GDM1 (cell line): ENCODE results near the gene ARAP1.

Experiments
- DNase-seq: peaks from one replicate; lab custom pipeline; 2025; lab: John Stamatoyannopoulos, UW

Gene ARAP1

DNA sequence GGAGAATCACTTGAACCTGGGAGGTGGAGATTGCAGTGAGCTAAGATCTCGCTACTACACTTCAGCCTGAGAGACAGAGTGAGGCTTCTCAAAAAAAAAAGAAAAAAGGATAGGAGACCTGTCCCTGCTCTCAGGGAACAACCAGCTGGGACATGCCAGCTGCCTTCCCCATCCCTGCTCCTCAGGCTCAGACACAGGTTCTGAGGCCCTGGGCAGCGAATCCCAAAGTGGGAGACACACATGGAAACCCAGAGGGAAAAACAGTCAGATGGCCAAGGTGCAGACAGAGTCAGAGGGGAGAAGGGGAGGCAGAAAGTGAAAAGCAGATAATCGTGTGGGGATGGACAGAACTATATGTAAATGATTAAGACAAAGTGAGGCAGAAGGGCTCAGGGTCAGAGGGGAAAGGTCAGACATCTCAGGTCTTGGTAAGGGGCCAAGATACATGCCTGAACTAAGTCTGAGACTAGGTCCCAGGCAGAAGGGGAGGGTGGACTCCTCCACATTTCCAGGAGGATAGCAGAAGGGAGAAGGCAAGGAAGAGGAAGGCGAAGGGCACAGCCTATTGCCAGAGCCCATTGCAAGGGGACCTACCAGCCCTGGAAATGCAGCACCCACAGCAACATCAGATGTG, 27.4 kb upstream of the ARAP1 start:
- no peak for DNase-seq

GRCh38 chr11:72778535-72779494, 26.6 kb upstream of the ARAP1 start:
- no peak for DNase-seq

DNA sequence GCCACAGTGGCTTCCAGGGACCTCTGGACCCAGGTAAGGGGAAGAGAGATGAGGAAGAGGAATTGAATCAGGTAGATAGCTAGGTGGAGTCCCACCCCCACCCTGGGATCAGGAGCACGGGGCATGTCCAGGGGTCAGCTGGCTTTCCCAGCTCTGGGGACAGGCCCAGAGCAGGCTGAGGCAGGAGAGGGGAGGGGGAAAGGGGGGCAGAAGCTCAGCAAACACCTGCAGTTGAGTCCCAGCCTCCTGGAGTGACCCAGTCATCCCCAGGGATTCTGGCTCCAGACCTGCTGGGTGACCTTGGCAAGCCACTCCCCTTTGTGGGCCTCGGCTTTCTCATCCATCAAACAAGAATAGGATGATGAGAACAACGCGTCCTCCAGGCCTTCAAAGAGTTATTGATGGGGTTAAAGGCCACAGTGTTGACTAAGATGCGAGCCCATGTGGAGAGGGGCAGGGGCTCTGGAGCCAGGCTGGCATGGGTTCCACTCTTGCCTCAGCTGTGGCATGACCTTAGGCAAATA, 25.6 kb upstream of the ARAP1 start:
- DNase-seq, result no peak

- no peak for DNase-seq
Observed at GRCh38 chr11:72776844-72777754, 24.9 kb upstream of the ARAP1 start.

DNA sequence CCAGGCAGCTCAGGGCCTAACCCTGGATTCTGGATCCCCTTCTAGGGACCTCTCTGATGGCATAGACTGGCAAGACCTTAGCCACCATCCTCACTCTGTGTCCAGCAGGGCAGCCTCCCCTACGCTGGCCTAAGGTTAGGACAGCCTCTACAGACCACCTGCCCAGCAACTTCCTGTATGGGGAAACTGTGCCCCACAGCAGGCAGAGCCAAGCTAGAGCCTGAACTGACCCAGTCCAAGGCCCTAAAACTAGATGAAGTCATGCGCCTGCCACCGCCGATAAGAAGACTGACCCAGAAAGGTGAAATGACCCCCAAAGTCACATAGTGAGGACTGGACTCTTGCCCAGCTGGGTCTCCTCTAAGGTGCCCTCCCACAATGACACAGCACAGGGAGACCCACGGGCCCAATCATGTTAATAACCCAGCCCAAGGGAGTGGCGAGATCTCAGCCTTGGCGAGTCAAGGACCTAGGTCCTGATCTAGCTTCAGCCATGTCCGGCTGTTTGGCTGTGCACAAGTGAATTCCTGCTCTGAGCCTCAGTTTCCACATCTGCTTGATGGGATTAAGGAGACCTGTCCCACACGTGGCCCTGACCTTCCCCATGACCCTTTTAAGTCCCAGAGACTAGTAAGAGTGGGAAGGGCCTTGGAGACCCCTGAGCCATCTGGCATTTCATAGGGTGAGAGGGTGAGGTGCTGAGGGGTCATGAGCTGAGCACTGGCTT, 24.1 kb upstream of the ARAP1 start:
- DNase-seq, result no peak

DNA sequence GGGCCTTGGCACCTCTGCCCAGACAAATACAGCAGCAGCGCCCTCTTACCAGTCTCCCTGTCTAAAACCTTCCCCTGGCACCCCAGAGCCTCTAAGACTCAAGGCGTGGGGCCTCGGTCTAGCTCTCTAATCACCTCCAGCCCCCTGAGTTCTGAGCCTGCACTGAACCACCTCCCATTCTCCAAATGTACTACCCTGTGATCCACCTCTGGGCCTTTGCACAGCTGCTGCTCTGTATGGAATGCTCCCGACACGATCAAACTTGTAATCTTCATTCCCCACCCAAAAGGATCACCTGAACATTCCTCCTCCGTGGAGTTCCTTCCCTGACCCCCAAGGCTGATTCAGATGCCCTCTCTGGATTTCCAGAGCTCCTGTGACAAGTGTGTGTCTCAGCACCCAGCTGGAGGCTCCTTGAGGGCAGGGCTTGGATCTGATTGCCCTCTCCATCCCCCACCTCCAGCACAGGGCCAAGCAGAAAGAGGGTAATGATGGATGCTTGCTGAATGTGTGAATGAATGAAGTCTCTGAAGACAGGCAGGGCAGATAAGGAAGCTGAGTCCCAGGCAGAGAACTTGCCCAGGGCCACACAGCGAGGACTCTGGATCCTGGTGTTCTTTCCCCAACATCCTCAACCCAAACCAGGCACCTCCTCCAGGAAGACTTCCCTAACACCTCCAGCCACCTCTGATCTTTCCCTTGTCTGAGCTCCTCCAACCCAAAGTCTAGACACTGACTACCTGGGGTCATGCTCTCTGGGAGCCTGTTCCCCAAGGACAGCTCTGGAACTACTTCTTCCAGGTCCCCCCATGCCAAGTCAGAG, 23.3 kb upstream of the ARAP1 start:
- no peak for DNase-seq

DNA sequence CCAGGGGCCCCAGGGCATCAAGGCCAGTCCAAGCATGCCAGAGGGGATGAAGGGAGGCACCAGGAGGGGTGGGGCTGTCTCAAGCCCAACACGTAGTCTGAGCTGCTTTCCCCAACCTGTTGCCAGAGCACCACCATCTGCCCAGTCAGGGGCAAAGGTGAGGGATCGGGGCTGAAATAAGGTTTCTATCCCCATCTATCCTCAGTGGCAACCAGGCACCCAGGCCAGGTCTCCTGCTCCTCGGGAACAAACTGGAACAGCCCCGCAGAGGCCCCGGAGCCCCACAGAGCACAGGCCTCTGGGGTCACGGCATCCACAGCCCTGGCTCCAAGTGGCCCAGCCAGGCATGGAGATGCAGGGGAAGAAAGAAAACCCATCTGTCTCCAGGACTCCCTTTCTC, 22.3 kb upstream of the ARAP1 start:
- no peak for DNase-seq

- DNase-seq, result no peak
Observed at GRCh38 chr11:72773696-72774095, 21.5 kb upstream of the ARAP1 start.

- DNase-seq, result no peak
Observed at GRCh38 chr11:72773291-72773690, 21.1 kb upstream of the ARAP1 start.

DNA sequence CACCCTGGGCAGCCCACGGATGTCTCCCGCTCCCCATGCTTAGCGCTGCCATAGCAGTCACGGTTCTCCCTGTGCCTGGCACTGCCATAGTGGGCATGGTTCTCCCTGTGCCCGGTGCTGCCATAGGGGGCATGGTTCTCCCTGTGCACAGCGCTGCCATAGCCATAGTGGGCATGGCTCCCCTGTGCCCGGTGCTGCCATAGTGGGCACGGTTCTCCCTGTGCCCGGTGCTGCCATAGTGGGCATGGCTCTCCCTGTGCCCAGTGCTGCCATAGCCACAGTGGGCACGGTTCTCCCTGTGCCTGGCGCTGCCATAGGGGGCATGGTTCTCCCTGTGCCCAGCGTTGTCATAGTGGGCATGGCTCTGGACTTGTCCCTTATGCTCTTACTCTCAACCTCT, 19.9 kb upstream of the ARAP1 start:
- DNase-seq, result no peak

GRCh38 chr11:72771507-72771906, 19.3 kb upstream of the ARAP1 start:
- DNase-seq, result no peak

DNA sequence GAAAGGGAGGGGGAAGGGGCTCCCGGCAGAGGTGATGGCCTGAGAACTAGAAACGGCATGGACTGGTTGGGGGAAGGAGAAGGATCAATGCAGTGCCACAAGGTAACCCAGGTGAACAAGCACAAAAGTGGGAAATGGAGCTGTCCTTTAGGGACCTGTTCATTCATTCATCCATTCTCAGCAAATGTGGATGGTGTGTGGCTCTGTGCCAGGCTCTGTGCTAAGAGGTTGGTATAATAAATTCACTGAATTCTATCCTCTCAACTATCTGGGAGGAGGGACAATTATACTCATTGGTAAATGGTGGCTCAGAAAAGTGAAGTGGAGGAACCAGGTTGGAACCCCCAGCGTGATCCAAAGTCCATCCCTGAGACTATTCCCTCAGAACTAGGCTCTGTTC, 18.6 kb upstream of the ARAP1 start:
- no peak for DNase-seq

DNA sequence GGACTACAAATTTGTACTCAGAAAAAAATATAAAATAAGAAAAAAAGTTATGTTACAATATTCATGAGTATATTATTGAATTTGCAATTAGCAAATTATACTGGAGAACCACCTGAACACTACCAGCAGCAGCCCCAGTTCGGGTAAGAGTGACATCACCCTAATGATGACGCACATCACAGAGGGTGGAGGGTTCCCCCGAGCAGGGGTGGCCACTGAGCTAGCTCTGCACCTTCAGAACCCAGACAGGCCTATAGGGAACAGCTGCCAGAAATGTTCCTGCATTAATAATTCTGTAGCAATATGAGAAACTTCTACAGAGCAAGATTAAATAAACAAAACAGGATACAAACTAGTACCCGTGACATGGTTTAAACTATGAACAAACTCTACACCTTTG, 17.5 kb upstream of the ARAP1 start:
- no peak for DNase-seq

- no peak for DNase-seq
Observed at GRCh38 chr11:72768581-72768980, 16.4 kb upstream of the ARAP1 start.

DNA sequence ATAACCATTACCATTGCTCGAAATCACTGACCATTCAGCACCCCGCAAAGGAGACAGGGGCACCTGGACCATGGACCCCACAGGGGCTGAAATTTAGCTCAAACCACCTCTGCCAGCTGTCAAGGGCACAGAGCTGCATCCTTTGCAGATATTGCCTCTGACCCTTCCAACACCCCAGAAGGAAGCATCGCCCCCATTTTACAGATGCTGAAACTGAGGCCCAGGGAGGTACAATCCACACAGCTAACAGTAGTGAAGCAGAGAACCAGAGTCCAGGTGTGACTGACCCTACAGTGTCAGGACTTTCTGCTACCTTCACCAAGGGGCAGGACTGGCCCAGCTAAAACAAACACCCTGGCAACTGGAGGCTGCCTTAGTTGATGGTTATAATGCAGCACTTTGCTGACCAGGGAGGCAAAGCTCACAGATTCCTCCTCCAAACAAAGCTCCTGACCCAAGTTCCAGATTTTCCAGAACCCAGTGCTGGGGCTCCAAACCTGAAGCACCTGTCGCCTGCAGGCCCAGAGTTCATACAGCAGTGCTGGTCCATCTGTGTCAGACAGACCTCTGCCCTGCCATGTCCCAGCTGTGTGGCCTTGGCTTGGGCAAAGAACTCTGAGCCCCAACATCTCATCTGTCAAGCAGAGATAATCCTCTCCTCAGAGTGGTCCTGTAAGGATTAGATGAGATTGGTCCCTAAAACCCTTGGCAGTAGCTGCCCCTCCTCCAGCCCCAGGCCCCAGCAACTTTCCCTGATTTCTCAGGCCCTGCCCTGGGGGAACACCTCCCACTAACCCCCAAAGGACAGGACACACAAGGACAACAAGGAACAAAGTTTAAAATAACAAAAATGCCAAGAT, 15.2 kb upstream of the ARAP1 start:
- no peak for DNase-seq

- DNase-seq, result no peak
Observed at GRCh38 chr11:72766152-72766902, 14.1 kb upstream of the ARAP1 start.

DNA sequence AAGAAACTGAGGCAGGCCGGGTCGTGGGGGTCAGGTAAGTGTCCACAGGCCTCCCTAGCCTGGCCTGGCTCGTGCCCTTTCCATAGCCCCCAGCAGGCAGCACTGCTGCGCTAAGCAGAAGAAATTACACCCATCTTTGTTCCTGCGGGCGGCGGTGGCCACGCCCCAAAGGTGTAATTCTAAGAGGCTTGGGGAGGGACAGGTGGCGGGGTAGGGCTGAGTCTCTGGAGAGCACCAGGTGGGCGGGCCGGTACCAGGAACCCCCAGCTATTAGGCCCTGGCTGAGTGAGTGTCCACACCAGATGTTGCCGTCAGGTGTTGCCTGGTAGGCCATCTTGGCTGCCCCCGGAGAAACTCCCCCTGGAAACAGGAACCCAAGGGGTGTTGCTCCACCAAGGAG, 12.3 kb upstream of the ARAP1 start:
- no peak for DNase-seq

DNA sequence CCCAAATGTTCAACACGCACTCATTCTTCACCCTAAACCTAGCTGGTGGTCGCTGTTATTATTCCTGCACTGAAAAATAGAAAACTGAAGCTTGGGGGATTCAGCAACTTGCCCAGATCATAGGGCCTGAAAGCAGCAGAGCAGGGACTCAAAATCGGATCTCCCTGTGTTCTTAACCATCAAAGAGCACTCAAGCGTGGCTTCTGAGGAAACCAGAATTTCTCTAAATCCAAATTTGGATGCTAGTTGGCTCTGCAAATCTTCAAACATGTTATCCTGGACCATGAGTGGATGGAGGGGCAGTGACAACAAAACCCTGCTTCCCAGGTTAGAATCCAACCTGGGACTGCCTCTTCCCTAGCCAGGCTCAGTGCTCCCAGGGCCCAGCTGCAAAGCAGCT, 11.6 kb upstream of the ARAP1 start:
- DNase-seq, result no peak
